Cerebellar cortex (tissue), 1 donor: ENCODE measurements around the gene SCAPER.
"Not testable (repeated sequence)": the region's sequence is repeated elsewhere in the genome, so short reads cannot be mapped to it uniquely, and the experiment has no call there.

Source experiments
- DNase-seq: peaks from one replicate; pipeline ENCODE4 v3.0.0-alpha.2; 2015; ENCODE audit warnings: low spot score

The SCAPER gene

GRCh38 chr15:76913737-76914136 lies 8.6 kb upstream of the SCAPER start:
- DNase-seq: no peak

GRCh38 chr15:76912430-76912829 lies 7.3 kb upstream of the SCAPER start:
- DNase-seq: no peak

GRCh38 chr15:76905855-76906254 lies 715 bp upstream of the SCAPER start:
- DNase-seq: no peak

GRCh38 chr15:76904461-76905012 lies 603 bp downstream of the SCAPER start:
- DNase-seq: peak; percentile 60

GRCh38 chr15:76903251-76903681 lies 1.9 kb downstream of the SCAPER start:
- peak; percentile 24 for DNase-seq

- DNase-seq: no peak
Observed at GRCh38 chr15:76901965-76902364, 3.2 kb downstream of the SCAPER start.

- not testable (repeated sequence) for DNase-seq
Observed at GRCh38 chr15:76899931-76900310, 5.2 kb downstream of the SCAPER start.

- not testable (repeated sequence) for DNase-seq
Observed at GRCh38 chr15:76899176-76899930, 5.8 kb downstream of the SCAPER start.

- DNase-seq: no peak
Observed at GRCh38 chr15:76898102-76898501, 7.0 kb downstream of the SCAPER start.

- DNase-seq: no peak
Observed at GRCh38 chr15:76894174-76894573, 11.0 kb downstream of the SCAPER start.

- not testable (repeated sequence) for DNase-seq
Observed at GRCh38 chr15:76892836-76893235, 12.3 kb downstream of the SCAPER start.

- DNase-seq: not testable (repeated sequence)
Observed at GRCh38 chr15:76887280-76888141, 17.6 kb downstream of the SCAPER start.

GRCh38 chr15:76885212-76885611 lies 19.9 kb downstream of the SCAPER start:
- no peak for DNase-seq

GRCh38 chr15:76875911-76876310 lies 29.2 kb downstream of the SCAPER start:
- DNase-seq: no peak

GRCh38 chr15:76873066-76873465 lies 32.1 kb downstream of the SCAPER start:
- not testable (repeated sequence) for DNase-seq

- DNase-seq: no peak
Observed at GRCh38 chr15:76871930-76872329, 33.2 kb downstream of the SCAPER start.

GRCh38 chr15:76868740-76869139 lies 36.4 kb downstream of the SCAPER start:
- DNase-seq: no peak

GRCh38 chr15:76866716-76867321 lies 38.3 kb downstream of the SCAPER start:
- DNase-seq: peak; percentile 69

GRCh38 chr15:76866008-76866407 lies 39.1 kb downstream of the SCAPER start:
- peak; percentile 40 for DNase-seq

- no peak for DNase-seq
Observed at GRCh38 chr15:76865548-76865991, 39.6 kb downstream of the SCAPER start.

- DNase-seq: no peak
Observed at GRCh38 chr15:76864586-76864985, 40.6 kb downstream of the SCAPER start.

GRCh38 chr15:76863693-76864092 lies 41.4 kb downstream of the SCAPER start:
- DNase-seq: no peak
